Stomach (tissue), 4 donors: Measurements from ENCODE around the gene C19orf81.

Source experiments
- POLR2A ChIP-seq, 4 donors: fragments of 450-650 bp; IDR thresholded peaks; one replicate each; pipeline ENCODE4 v1.6.1; 2016; ENCODE audit warnings: antibody characterized with exemption in 4 of 4, control low read depth in 2 of 4, mild to moderate bottlenecking in 1 of 4, moderate library complexity in 1 of 4
- TF ChIP-seq, protein P1 (sequence below), 7 experiments: fragments of 450-650 bp in 4 of 7; fragments of 200-600 bp in 3 of 7; sonication (generic) in 3 of 7; IDR thresholded peaks; one replicate each; pipeline ENCODE4 v1.5.1; 2016 to 2019; ENCODE audit warnings: antibody characterized with exemption in 7 of 7, control low read depth in 2 of 7, mild to moderate bottlenecking in 1 of 7

GRCh38 chr19:50639121-50640112, 9.8 kb upstream of the C19orf81 start, which contains the start of gene SYT3:
- TF ChIP-seq, protein P1, sequence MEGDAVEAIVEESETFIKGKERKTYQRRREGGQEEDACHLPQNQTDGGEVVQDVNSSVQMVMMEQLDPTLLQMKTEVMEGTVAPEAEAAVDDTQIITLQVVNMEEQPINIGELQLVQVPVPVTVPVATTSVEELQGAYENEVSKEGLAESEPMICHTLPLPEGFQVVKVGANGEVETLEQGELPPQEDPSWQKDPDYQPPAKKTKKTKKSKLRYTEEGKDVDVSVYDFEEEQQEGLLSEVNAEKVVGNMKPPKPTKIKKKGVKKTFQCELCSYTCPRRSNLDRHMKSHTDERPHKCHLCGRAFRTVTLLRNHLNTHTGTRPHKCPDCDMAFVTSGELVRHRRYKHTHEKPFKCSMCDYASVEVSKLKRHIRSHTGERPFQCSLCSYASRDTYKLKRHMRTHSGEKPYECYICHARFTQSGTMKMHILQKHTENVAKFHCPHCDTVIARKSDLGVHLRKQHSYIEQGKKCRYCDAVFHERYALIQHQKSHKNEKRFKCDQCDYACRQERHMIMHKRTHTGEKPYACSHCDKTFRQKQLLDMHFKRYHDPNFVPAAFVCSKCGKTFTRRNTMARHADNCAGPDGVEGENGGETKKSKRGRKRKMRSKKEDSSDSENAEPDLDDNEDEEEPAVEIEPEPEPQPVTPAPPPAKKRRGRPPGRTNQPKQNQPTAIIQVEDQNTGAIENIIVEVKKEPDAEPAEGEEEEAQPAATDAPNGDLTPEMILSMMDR (IDR thresholded peaks at IDR 0.05) = no peak
- TF ChIP-seq POLR2A (IDR thresholded peaks at IDR 0.05) = no peak
